GM12878 (cell line): ENCODE measurements around the gene PYGO2. TPM values are rescaled to one million over a fixed set of nuclear protein-coding genes. Genes with fewer than 3 reads are reported as not detected.

Experiments
- ATAC-seq: fragments of 200-7000 bp; cut with Tn5 transposase; 3 replicates; pipeline ENCODE4 v1.9.1; 2020; ENCODE audit warnings: mild to moderate bottlenecking, moderate library complexity
- BruUV-seq: library from RNA; stranded (reverse); fragments of 400-500 nt; replicated peaks from 2 replicates; lab custom pipeline; 2021; lab: Mats Ljungman, UMichigan
- CTCF ChIA-PET: fragments of 300-600 bp; sonication (Branson Sonifier 250); formaldehyde crosslinking; extraction: SDS; loops from one replicate; lab custom pipeline; 2021; ENCODE audit warnings: inconsistent platforms; lab: Yijun Ruan, JAX
- POLR2A ChIA-PET: fragments of 350-600 bp; formaldehyde crosslinking; extraction: SDS; loops from one replicate; lab custom pipeline; 2021; ENCODE audit warnings: inconsistent platforms; lab: Charles Lee
- RAD21 ChIA-PET: fragments of 300-600 bp; sonication (Branson Sonifier 250); formaldehyde crosslinking; loops from one replicate; lab custom pipeline; 2023; ENCODE audit warnings: antibody characterized with exemption; ENCODE audit not compliant: unreplicated experiment; lab: Charles Lee
- SMC1A ChIA-PET: fragments of 300-600 bp; sonication (Branson Sonifier 250); formaldehyde crosslinking; loops from one replicate; lab custom pipeline; 2023; ENCODE audit not compliant: unreplicated experiment, uncharacterized antibody; lab: Charles Lee
- DNase-seq: peaks from one replicate; pipeline ENCODE4 v3.0.0-alpha.2; 2011; ENCODE audit warnings: low read depth, low spot score
- FAIRE-seq: peaks from 3 replicates; lab custom pipeline; 2011; peaks lifted over from hg19 to GRCh38; lab: Jason Lieb, UNC
- H2AFZ ChIP-seq: 2 replicates; pipeline ENCODE4 v1.6.0; 2011; ENCODE audit warnings: low read depth, low read length, control low read depth; ENCODE audit not compliant: control insufficient read depth
- H3K27ac ChIP-seq: 2 replicates; pipeline ENCODE4 v1.5.1; 2011; ENCODE audit warnings: control low read depth; ENCODE audit not compliant: control insufficient read depth, insufficient read depth
- H3K27me3 ChIP-seq, 2 experiments: replicated peaks in 1 of 2; 2 replicates each; pipeline versions ENCODE4 v1.6.0 to v1.6.1; 2011; ENCODE audit warnings: low read length in 1 of 2; ENCODE audit not compliant: control insufficient read depth in 2 of 2, insufficient read depth in 2 of 2
- H3K36me3 ChIP-seq, 2 experiments: 2 replicates each; pipeline ENCODE4 v1.5.1; 2011; ENCODE audit warnings: low read length in 1 of 2; ENCODE audit not compliant: control insufficient read depth in 2 of 2, insufficient read depth in 2 of 2
- H3K4me1 ChIP-seq: 2 replicates; pipeline ENCODE4 v1.6.1; 2011; ENCODE audit warnings: mild to moderate bottlenecking, low read length, moderate library complexity, mixed read lengths; ENCODE audit not compliant: control insufficient read depth, insufficient read depth
- H3K4me2 ChIP-seq: 2 replicates; pipeline ENCODE4 v1.6.0; 2011; ENCODE audit warnings: control low read depth; ENCODE audit not compliant: control insufficient read depth, insufficient read depth
- H3K4me3 ChIP-seq: fragments of 200-600 bp; sonication (generic); 2 replicates; pipeline ENCODE4 v1.5.1; 2016
- H3K79me2 ChIP-seq: 2 replicates; pipeline ENCODE4 v1.6.0; 2011; ENCODE audit warnings: low read length; ENCODE audit not compliant: control insufficient read depth, insufficient read depth
- H3K9ac ChIP-seq: 2 replicates; pipeline ENCODE4 v1.8.0; 2011; ENCODE audit warnings: low read length, control low read depth, mixed read lengths; ENCODE audit not compliant: control insufficient read depth, insufficient read depth
- H3K9me3 ChIP-seq: replicated peaks from 3 replicates; pipeline ENCODE4 v1.5.1; 2011; ENCODE audit warnings: mild to moderate bottlenecking, low read length; ENCODE audit not compliant: control insufficient read depth, insufficient read depth
- H4K20me1 ChIP-seq: 2 replicates; pipeline ENCODE4 v1.6.0; 2011; ENCODE audit not compliant: control insufficient read depth, insufficient read depth
- BACH1 ChIP-seq: fragments of 450-650 bp; IDR thresholded peaks from 2 replicates; pipeline ENCODE4 v1.6.1; 2017; ENCODE audit warnings: mild to moderate bottlenecking, borderline replicate concordance
- DPF2 ChIP-seq: fragments of 450-650 bp; IDR thresholded peaks from 2 replicates; pipeline ENCODE4 v1.6.1; 2017; ENCODE audit warnings: mild to moderate bottlenecking
- FOXM1 ChIP-seq: IDR thresholded peaks from 2 replicates; pipeline ENCODE4 v1.6.1; 2012; ENCODE audit warnings: low read depth, mild to moderate bottlenecking, inconsistent platforms, low read length, moderate library complexity
- GABPA ChIP-seq: IDR thresholded peaks from 2 replicates; pipeline ENCODE4 v1.6.1; 2014; ENCODE audit warnings: antibody characterized with exemption, low read depth, mild to moderate bottlenecking, inconsistent platforms
- JUNB ChIP-seq: IDR thresholded peaks from 2 replicates; pipeline ENCODE4 v1.6.1; 2016; ENCODE audit warnings: antibody characterized with exemption, mild to moderate bottlenecking
- KDM1A ChIP-seq: fragments of 200-600 bp; sonication (generic); IDR thresholded peaks from 2 replicates; pipeline ENCODE4 v1.6.1; 2016; ENCODE audit warnings: borderline replicate concordance
- LARP7 ChIP-seq: fragments of 450-650 bp; IDR thresholded peaks from 2 replicates; pipeline ENCODE4 v1.6.1; 2017; ENCODE audit warnings: mild to moderate bottlenecking
- MXI1 ChIP-seq: fragments of 150-350 bp; IDR thresholded peaks from 2 replicates; pipeline ENCODE4 v1.6.1; 2011; ENCODE audit warnings: low read depth, mild to moderate bottlenecking, inconsistent platforms, low read length, improper control_type of control experiment
- POLR2AphosphoS5 ChIP-seq: IDR thresholded peaks from 2 replicates; pipeline ENCODE4 v1.6.1; 2011; ENCODE audit warnings: mild to moderate bottlenecking, low read length, inconsistent platforms
- POU2F2 ChIP-seq: IDR thresholded peaks from 3 replicates; pipeline ENCODE4 v1.6.1; 2011; ENCODE audit warnings: low read depth, mild to moderate bottlenecking, low read length, borderline replicate concordance
- RUNX3 ChIP-seq: IDR thresholded peaks from 2 replicates; pipeline ENCODE4 v1.6.1; 2012; ENCODE audit warnings: low read length, inconsistent platforms
- SIX5 ChIP-seq: IDR thresholded peaks from 2 replicates; pipeline ENCODE4 v1.6.1; 2011; ENCODE audit warnings: mild to moderate bottlenecking, low read depth, low read length, moderate library complexity; ENCODE audit not compliant: severe bottlenecking
- SMAD1 ChIP-seq: fragments of 450-650 bp; IDR thresholded peaks from 2 replicates; pipeline ENCODE4 v1.6.1; 2018; ENCODE audit warnings: mild to moderate bottlenecking, low read depth; ENCODE audit not compliant: partially characterized antibody
- SREBF2 ChIP-seq: IDR thresholded peaks from 2 replicates; pipeline ENCODE4 v1.6.1; 2012; ENCODE audit warnings: mild to moderate bottlenecking, low read length
- TCF3 ChIP-seq: IDR thresholded peaks from 2 replicates; pipeline ENCODE4 v1.6.1; 2012; ENCODE audit warnings: low read depth, mild to moderate bottlenecking, low read length, borderline replicate concordance; ENCODE audit not compliant: insufficient read depth
- TCF7 ChIP-seq: IDR thresholded peaks from 2 replicates; pipeline ENCODE4 v1.6.1; 2014; ENCODE audit warnings: antibody characterized with exemption, borderline replicate concordance
- ZNF274 ChIP-seq: IDR thresholded peaks from one replicate; pipeline ENCODE4 v1.8.0; 2011; ENCODE audit not compliant: insufficient read length, insufficient read depth
- ZNF592 ChIP-seq: fragments of 450-650 bp; IDR thresholded peaks from 2 replicates; pipeline ENCODE4 v1.6.1; 2017; ENCODE audit warnings: mild to moderate bottlenecking, moderate library complexity
- WGBS: methylation state at CpG from one replicate; pipeline ENCODE4 v1.1.6; 2016; ENCODE audit warnings: low lambda C conversion rate; ENCODE audit not compliant: insufficient replicate concordance, insufficient coverage; ENCODE audit errors: missing lambda C conversion rate; 5-methylcytosine and 5-hydroxymethylcytosine counted together
- in situ Hi-C: fragments of 300-500 bp; cut with MboI; formaldehyde crosslinking; loops from 9 replicates; pipeline ENCODE4 v1.14.3; 2018; ENCODE audit warnings: mixed read lengths
- intact Hi-C: fragments of 100-400 bp; cut with micrococcal nuclease; formaldehyde crosslinking; loops from one replicate; pipeline ENCODE4 v1.14.2; 2022; ENCODE audit not compliant: unreplicated experiment
- polyA plus RNA-seq, 11 experiments: library from polyadenylated mRNA; depleted of rRNA in 4 of 11; unstranded in 6 of 11; stranded (reverse) in 5 of 11; fragments of >200 nt; fragmentation: Nextera tagmentation in 4 of 11; fragmentation: Illumina TruSeq in 1 of 11; extraction: Ambion mirVana in 4 of 11; extraction: Trizol in 1 of 11; gene quantifications; 1 replicate in 1 of 11; 2 replicates in 10 of 11; pipeline versions ENCODE4 v1.2.1 to v1.2.3, GENCODE V29; 2011 to 2016; ENCODE audit warnings: inconsistent platforms in 2 of 11, missing spikeins in 2 of 11, low read depth in 1 of 11
- total RNA-seq, 4 experiments: library from RNA; depleted of rRNA in 3 of 4; stranded (reverse); fragments of >200 nt in 3 of 4; fragmentation: Illumina TruSeq in 1 of 4; extraction: Trizol in 1 of 4; gene quantifications; 2 replicates each; pipeline versions ENCODE4 v1.2.1 to v1.2.3, GENCODE V29; 2013 to 2021

The PYGO2 gene
- total and polyA plus RNA-seq, 10 of the 15 experiments (the other 5 are each of a cell fraction or from before 2014, with no cell fraction given) = 8.1 to 33.8 (median 23.5) TPM

GRCh38 chr1:154974102-154974807 lies 12.7 kb upstream of the PYGO2 start, which contains the start of gene CKS1B (continued):
- peak; percentile 93 for TF ChIP-seq FOXM1

GRCh38 chr1:154973344-154974101 lies 11.9 kb upstream of the PYGO2 start:
- intact Hi-C loops (loop anchor here (1.0 to 5.0 kb wide), 2 partner anchors 26 to 89 kb away; partner anchors contain the start of gene EFNA4), in situ Hi-C loops (no loop called here)
- FAIRE-seq = no peak
- no peaks in the 10 kb centered on the region for H4K20me1 ChIP-seq
- peaks cover 31% of the 10 kb centered on the region for H3K4me1 ChIP-seq
- H3K4me3 ChIP-seq = peak overlapping the region; percentile 61
- peak; percentile 52 for ATAC-seq
- peaks cover 0 to 10% of the 10 kb centered on the region in 2 experiments; a peak in 2 of 4 replicates for H3K36me3 ChIP-seq
- POLR2A ChIA-PET = interaction anchor here (0.6 to 9.8 kb wide), 15 partner anchors 9 to 1275 kb away, joined by 3 to 140 read pairs (median 5); partner anchors contain the start of genes FLAD1, KCNN3, PBXIP1 and PMVK
- CTCF ChIA-PET = interaction anchor here (0.6 to 20.6 kb wide), 17 partner anchors 9 to 226 kb away, joined by 3 to 226 read pairs (median 4); partner anchors contain the start of genes FLAD1, LENEP and ZBTB7B
- no peaks in the 10 kb centered on the region for H3K27me3 ChIP-seq
- H3K9me3 ChIP-seq = no peaks in the 10 kb centered on the region
- peak; percentile 91 for DNase-seq
- BruUV-seq = no TSS peak
- SMC1A ChIA-PET = interaction anchor here (0.6 to 5.4 kb wide), 15 partner anchors 10 to 414 kb away, joined by 3 to 30 read pairs (median 4); partner anchors contain the start of genes FLAD1, KCNN3 and PBXIP1
- peaks cover 78% of the 10 kb centered on the region for H3K79me2 ChIP-seq
- 4% methylated on average over 34 of the region's 37 CpGs for WGBS
- peak overlapping the region; percentile 93 for H3K9ac ChIP-seq
- peak overlapping the region; percentile 88 for H3K4me2 ChIP-seq
- H3K27ac ChIP-seq = peak overlapping the region; percentile 96
- RAD21 ChIA-PET = interaction anchor here (0.7 to 1.7 kb wide), 18 partner anchors 9 to 112 kb away, joined by 3 to 16 read pairs (median 4); partner anchors contain the start of genes ADAM15, FLAD1, KCNN3 and PBXIP1
- H2AFZ ChIP-seq = peak overlapping the region; percentile 45
- TF ChIP-seq SIX5 = no peak
- TF ChIP-seq KDM1A = no peak
- TF ChIP-seq DPF2 = no peak
- no peak for TF ChIP-seq RUNX3
- TF ChIP-seq POLR2AphosphoS5 = peak; percentile 64
- TF ChIP-seq TCF3 = no peak
- peak; percentile 63 for TF ChIP-seq SMAD1
- TF ChIP-seq LARP7 = no peak
- TF ChIP-seq TCF7 = no peak; the same call in 1 of the 2 replicates
- TF ChIP-seq SREBF2 = no peak
- TF ChIP-seq FOXM1 = no peak
- TF ChIP-seq GABPA = no peak
- no peak for TF ChIP-seq MXI1
- no peak for TF ChIP-seq ZNF592
- TF ChIP-seq POU2F2 = no peak
- no peak for TF ChIP-seq ZNF274
- TF ChIP-seq BACH1 = no peak
- TF ChIP-seq JUNB = no peak
